HG03066 (cell line): ENCODE measurements around the gene LTC4S.
A peak's percentile ranks its signal among the peaks of the same experiment; 100 is the strongest.

Source experiments
- ATAC-seq: cut with Tn5 transposase; IDR thresholded peaks from one replicate; pipeline ENCODE4 v1.9.1; 2021; ENCODE audit warnings: low read depth; ENCODE audit not compliant: unreplicated experiment

LTC4S gene

GRCh38 chr5:179794171-179794570 lies 385 bp downstream of the LTC4S start:
- ATAC-seq, result no peak

GRCh38 chr5:179794575-179794974 lies 789 bp downstream of the LTC4S start:
- no peak for ATAC-seq

- ATAC-seq, result no peak
These were observed 1.5 kb downstream of the LTC4S start for GRCh38 chr5:179795049-179795862.

- peak; percentile 65 for ATAC-seq
These were observed 2.4 kb downstream of the LTC4S start for GRCh38 chr5:179795863-179796833.

- ATAC-seq, result no peak
These were observed 3.3 kb downstream of the LTC4S start for GRCh38 chr5:179796877-179797608.

GRCh38 chr5:179797741-179798140 lies 4.0 kb downstream of the LTC4S start:
- ATAC-seq, result no peak

- no peak for ATAC-seq
These were observed 4.5 kb downstream of the LTC4S start for GRCh38 chr5:179798144-179798770.

- no peak for ATAC-seq
These were observed 5.2 kb downstream of the LTC4S start for GRCh38 chr5:179798771-179799643.

GRCh38 chr5:179799644-179799973 lies 5.8 kb downstream of the LTC4S start:
- ATAC-seq, result no peak

GRCh38 chr5:179800071-179800695 lies 6.4 kb downstream of the LTC4S start:
- ATAC-seq, result no peak

- ATAC-seq, result no peak
These were observed 7.0 kb downstream of the LTC4S start for GRCh38 chr5:179800696-179801201.

GRCh38 chr5:179801304-179802206 lies 7.8 kb downstream of the LTC4S start:
- peak; percentile 36 for ATAC-seq

- ATAC-seq, result no peak
These were observed 8.6 kb downstream of the LTC4S start for GRCh38 chr5:179802207-179802883.

GRCh38 chr5:179802950-179803562 lies 9.3 kb downstream of the LTC4S start:
- ATAC-seq, result no peak

- no peak for ATAC-seq
These were observed 10.1 kb downstream of the LTC4S start for GRCh38 chr5:179803651-179804554.

GRCh38 chr5:179804555-179804947 lies 10.8 kb downstream of the LTC4S start:
- ATAC-seq, result no peak
